Lung (tissue), 12 donors: ENCODE data around the gene RBP5. TPM values are rescaled to one million over a fixed set of nuclear protein-coding genes. Genes with fewer than 3 reads are reported as not detected.

Source experiments
- ATAC-seq: fragments of 200-7000 bp; cut with Tn5 transposase; one replicate; pipeline ENCODE4 v1.9.1; 2020; ENCODE audit warnings: moderate number of reproducible peaks; ENCODE audit not compliant: insufficient read depth, low FRiP score
- DNase-seq, 3 donors: peaks; one replicate each; pipeline ENCODE4 v3.0.0-alpha.2; 2013 to 2017
- H3K27ac ChIP-seq, 2 donors: one replicate each; pipeline ENCODE4 v1.5.1; 2013; ENCODE audit warnings: mild to moderate bottlenecking in 2 of 2, moderate library complexity in 2 of 2, control low read depth in 1 of 2, inconsistent platforms in 1 of 2, low read depth in 1 of 2, low read length in 1 of 2
- H3K27me3 ChIP-seq, 3 donors: one replicate each; pipeline ENCODE4 v1.5.1; 2013; ENCODE audit warnings: low read length in 2 of 3; ENCODE audit not compliant: control insufficient read depth in 3 of 3, insufficient read depth in 3 of 3
- H3K36me3 ChIP-seq, 4 donors: one replicate each; pipeline ENCODE4 v1.5.1; 2013; ENCODE audit warnings: low read length in 4 of 4, mild to moderate bottlenecking in 1 of 4, moderate library complexity in 1 of 4; ENCODE audit not compliant: control insufficient read depth in 4 of 4, insufficient read depth in 4 of 4
- H3K4me1 ChIP-seq, 5 donors: one replicate each; pipeline ENCODE4 v1.5.1; 2013; ENCODE audit warnings: low read length in 5 of 5, mild to moderate bottlenecking in 2 of 5, moderate library complexity in 1 of 5; ENCODE audit not compliant: control insufficient read depth in 5 of 5, insufficient read depth in 5 of 5
- H3K4me3 ChIP-seq: one replicate; pipeline ENCODE4 v1.5.1; 2013; ENCODE audit warnings: mild to moderate bottlenecking, control low read depth, moderate library complexity
- H3K9ac ChIP-seq, 2 donors: one replicate each; pipeline ENCODE4 v1.5.1; 2013; ENCODE audit warnings: low read length in 2 of 2, control low read depth in 1 of 2; ENCODE audit not compliant: insufficient read depth in 1 of 2
- H3K9me3 ChIP-seq, 4 donors: one replicate each; pipeline ENCODE4 v1.5.1; 2013; ENCODE audit warnings: low read length in 3 of 4, mild to moderate bottlenecking in 1 of 4, moderate library complexity in 1 of 4; ENCODE audit not compliant: control insufficient read depth in 4 of 4, insufficient read depth in 3 of 4
- WGBS, 2 donors: extraction: QIAGEN DNeasy Blood & Tissue Kit; methylation state at CpG; one replicate each; pipeline ENCODE4 v1.1.7; 2013; 5-methylcytosine and 5-hydroxymethylcytosine counted together
- polyA plus RNA-seq, 2 donors: library from polyadenylated mRNA; stranded (reverse); fragments of 200-250 nt; gene quantifications; one replicate each; pipeline ENCODE4 v1.2.1, GENCODE V29; 2013
- total RNA-seq, 2 donors: library from RNA; depleted of rRNA in 1 of 2; stranded (reverse); fragments of >200 nt in 1 of 2; gene quantifications; one replicate each; pipeline ENCODE4 v1.2.1, GENCODE V29; 2014 to 2021
- TF ChIP-seq, protein P1 (sequence below): IDR thresholded peaks from 2 replicates; pipeline ENCODE4 v1.5.1; 2012; ENCODE audit warnings: mild to moderate bottlenecking; ENCODE audit errors: control extremely low read depth, extremely low read depth
- donor health status: control.
- donor health status: control.
- donor health status: Bipolar disorder and iron deficiency.
- donor health status: healthy.
- donor health status: DM: yes; HTN: yes; CAD: no.

The RBP5 gene
- total and polyA plus RNA-seq, 4 donors: 1.9 to 3.3 (median 2.4) TPM

DNA sequence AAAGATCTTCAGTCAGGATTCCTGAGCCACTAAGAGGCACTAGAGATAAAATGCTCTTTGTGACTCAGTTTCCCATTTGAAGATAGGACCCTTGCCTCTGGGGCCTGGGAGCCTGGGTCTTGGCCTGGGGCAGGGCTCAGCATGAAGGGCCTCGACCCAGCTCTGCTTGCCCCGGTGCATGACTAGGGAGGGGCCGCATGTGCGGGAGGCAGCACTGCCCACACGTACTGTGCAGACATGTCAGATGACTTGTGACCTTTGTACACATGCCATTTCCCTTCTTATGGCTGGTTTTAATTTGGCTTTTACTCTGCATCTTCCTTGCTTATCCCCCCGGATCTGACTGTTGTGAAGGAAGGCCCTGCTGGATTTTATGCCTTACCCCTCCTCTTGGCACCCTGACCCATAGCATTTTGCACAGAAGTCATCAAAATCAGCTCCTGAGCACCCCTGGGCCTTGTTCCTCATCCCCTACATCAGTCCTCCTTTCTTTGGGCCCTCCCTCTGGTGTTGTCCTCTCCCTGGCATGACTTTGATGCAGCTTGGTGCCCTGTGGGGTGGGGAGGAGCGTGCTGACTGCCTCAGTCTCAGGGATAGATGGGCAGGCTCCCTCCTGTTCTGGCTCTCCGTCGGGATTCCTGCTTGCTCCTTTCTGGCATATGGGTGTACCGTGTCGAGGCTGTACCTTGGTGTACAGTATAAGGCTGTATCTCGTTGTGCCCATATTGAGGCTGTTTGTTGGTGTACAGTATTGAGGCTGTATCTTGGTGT, 5.9 kb upstream of the RBP5 start:
- TF ChIP-seq, protein P1, sequence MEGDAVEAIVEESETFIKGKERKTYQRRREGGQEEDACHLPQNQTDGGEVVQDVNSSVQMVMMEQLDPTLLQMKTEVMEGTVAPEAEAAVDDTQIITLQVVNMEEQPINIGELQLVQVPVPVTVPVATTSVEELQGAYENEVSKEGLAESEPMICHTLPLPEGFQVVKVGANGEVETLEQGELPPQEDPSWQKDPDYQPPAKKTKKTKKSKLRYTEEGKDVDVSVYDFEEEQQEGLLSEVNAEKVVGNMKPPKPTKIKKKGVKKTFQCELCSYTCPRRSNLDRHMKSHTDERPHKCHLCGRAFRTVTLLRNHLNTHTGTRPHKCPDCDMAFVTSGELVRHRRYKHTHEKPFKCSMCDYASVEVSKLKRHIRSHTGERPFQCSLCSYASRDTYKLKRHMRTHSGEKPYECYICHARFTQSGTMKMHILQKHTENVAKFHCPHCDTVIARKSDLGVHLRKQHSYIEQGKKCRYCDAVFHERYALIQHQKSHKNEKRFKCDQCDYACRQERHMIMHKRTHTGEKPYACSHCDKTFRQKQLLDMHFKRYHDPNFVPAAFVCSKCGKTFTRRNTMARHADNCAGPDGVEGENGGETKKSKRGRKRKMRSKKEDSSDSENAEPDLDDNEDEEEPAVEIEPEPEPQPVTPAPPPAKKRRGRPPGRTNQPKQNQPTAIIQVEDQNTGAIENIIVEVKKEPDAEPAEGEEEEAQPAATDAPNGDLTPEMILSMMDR: no peak
- Histone ChIP-seq H3K27me3 (peaks cover 0 to 2% (median 0%) of the 10 kb centered on the region in 3 donors), H3K4me3 (no peak overlapping the region), H3K9ac (no peak overlapping the region), H3K27ac (no peak overlapping the region), H3K9me3 (no peaks in the 10 kb centered on the region), H3K4me1 (peaks cover 0 to 9% (median 6%) of the 10 kb centered on the region in 5 donors), H3K36me3 (peaks cover 0 to 22% (median 10%) of the 10 kb centered on the region in 4 donors)
- DNase-seq (no peak), ATAC-seq (no peak)
- WGBS, 2 donors: 85 to 94% methylated on average over 12 of the region's 12 CpGs

DNA sequence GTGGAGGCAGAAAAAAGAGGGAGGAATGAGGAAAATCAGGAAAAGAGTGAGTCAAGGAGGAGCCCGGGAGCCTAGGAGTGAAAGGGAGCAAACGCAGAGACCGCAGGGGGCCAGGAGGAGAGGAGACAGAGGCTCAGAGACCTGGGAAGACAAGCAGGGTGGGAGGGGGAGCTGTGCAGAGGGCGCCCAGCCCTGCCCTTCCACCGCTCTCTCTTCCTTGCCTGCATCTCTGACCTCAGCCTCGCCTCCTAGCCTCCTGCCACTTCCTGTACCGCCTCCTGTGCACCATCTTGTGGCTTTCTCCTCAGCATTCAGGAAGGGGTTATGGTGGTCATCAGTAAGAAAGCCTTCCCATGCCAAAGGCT, 2.8 kb upstream of the RBP5 start:
- no peak overlapping the region for H3K27ac ChIP-seq

DNA sequence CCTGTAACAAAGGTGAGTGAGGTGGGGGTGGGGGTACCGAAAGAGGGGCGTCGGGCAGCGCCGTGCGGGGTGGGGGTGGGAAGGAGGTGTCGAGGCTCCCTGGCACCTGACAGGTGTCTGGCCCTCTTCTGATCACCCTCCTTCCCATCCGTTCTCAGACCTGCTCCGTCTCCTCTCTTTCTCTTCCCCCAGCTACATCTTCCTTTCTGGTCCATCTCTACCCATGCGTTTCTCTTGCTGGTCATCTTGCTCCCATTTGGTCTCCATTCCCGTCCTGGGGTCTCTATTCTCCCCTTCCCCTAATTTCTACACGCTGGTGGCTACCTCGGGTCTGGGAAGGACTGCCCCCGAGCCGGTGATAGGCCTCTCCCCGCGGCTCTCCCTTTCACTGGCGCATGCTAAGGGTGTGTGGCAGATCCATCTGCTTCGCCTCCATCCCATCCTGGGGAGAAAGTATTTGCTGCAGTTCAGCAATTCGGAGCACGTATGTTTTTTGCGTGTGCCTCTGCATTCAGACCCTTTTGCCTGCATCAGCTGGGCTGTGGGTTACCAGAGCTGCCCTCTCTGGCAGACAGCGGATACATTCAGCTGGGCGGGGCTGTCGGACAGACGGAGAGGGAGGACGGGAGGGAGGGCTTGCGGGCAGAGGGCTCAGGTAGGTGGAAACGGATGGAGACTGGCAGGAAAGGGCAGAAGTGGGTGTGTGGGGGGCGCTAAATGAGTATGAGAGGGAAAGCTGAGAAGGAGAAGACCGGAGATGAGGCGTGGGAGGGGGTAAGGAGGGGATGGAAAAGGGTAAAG, 2.2 kb upstream of the RBP5 start:
- H3K9me3 ChIP-seq: no peaks in the 10 kb centered on the region
- peak overlapping the region; percentile 60 for H3K4me3 ChIP-seq
- peak overlapping the region; percentile 12 to 40 for H3K9ac ChIP-seq
- 1 to 2% methylated on average over 29 to 32 of the region's 32 CpGs for WGBS, 2 donors
- peaks cover 0 to 21% (median 13%) of the 10 kb centered on the region in 5 donors for H3K4me1 ChIP-seq
- H3K27me3 ChIP-seq: peaks cover 0 to 3% (median 2%) of the 10 kb centered on the region in 3 donors
- peak overlapping the region in 1 of 2 donors; percentile 74 for H3K27ac ChIP-seq
- TF ChIP-seq, protein P1: no peak
- peaks cover 0 to 8% (median 2%) of the 10 kb centered on the region in 4 donors for H3K36me3 ChIP-seq
- peak; percentile 63 to 65 (median 65) for DNase-seq
- peak; percentile 43 for ATAC-seq

More for the DNA sequence above, 2.8 kb upstream of the RBP5 start:
- peaks cover 0 to 14% (median 5%) of the 10 kb centered on the region in 4 donors for H3K36me3 ChIP-seq
- TF ChIP-seq, protein P1: no peak
- H3K9ac ChIP-seq: no peak overlapping the region
- 20 to 29% methylated on average over 7 of the region's 7 CpGs for WGBS, 2 donors
- no peaks in the 10 kb centered on the region for H3K9me3 ChIP-seq
- ATAC-seq (no peak), DNase-seq (no peak)
- H3K4me3 ChIP-seq: no peak overlapping the region
- peaks cover 0 to 3% (median 2%) of the 10 kb centered on the region in 3 donors for H3K27me3 ChIP-seq
- peaks cover 0 to 21% (median 13%) of the 10 kb centered on the region in 5 donors for H3K4me1 ChIP-seq
